ENCODE measurements around the gene PRKCZ. TPM values are rescaled to one million over a fixed set of nuclear protein-coding genes. Genes with fewer than 3 reads are reported as not detected.

The PRKCZ gene
- total and polyA plus RNA-seq, 2 of the 4 experiments (the other 2 are of a cell fraction): 2.0 to 3.5 TPM

GRCh38 chr1:2003541-2004131 lies 46.6 kb upstream of the PRKCZ start, which contains the start of gene CFAP74:
CFAP74 (minus strand) TSS chr1:2003786; CDS start chr1:1990956, 12,830 bp downstream.
- no peak within 1 kb of the TSS for H2BK15ac ChIP-seq (ENCODE audit: low read depth, low read length)
- no peak within 1 kb of the TSS for H2BK120ac ChIP-seq (ENCODE audit: low read depth, low read length)
- peak within 1 kb of the TSS; percentile 38; the same call in 1 of the 2 replicates for H3K4me2 ChIP-seq (ENCODE audit: low read depth, low read length)
- no peak within 1 kb of the TSS for H3K18ac ChIP-seq (ENCODE audit: low read depth, low read length)
- no peak within 1 kb of the TSS for H2BK20ac ChIP-seq (ENCODE audit: low read depth, low read length)
- H2AFZ ChIP-seq (replicated peaks; ENCODE audit: low read length, poor library complexity): no peak within 1 kb of the TSS
- no peak within 1 kb of the TSS for H3K4ac ChIP-seq (ENCODE audit: low read depth, low read length)
- H4K20me1 ChIP-seq (ENCODE audit: insufficient read depth, low read length): no peaks in the 10 kb centered on the region
- no peaks in the 10 kb centered on the region for H3K79me1 ChIP-seq (ENCODE audit: low read depth in 1 of 2, low read length in 2 of 2)
- no peaks in the 10 kb centered on the region for H3K36me3 ChIP-seq (ENCODE audit: control insufficient read depth, insufficient read depth, low read length)
- no TSS peak for BruUV-seq (replicated peaks)
- intact Hi-C loops (cut with micrococcal nuclease) (no loop called here), in situ Hi-C loops (cut with MboI; ENCODE audit: low sequenced_read_pairs) (no loop called here), dilution Hi-C loops (cut with HindIII; ENCODE audit: low sequenced_read_pairs, unreplicated experiment) (no loop called here)
- ChIA-PET CTCF (interaction anchor here (1.0 kb wide), 1 partner anchor 40 kb away, joined by 4 read pairs; no protein-coding TSS in a partner anchor), POLR2A (ENCODE audit: unreplicated experiment) (no interaction called here)
- H2AK5ac ChIP-seq (ENCODE audit: low read depth, low read length): no peak within 1 kb of the TSS
- H3K9me3 ChIP-seq (ENCODE audit: control insufficient read depth, insufficient read depth, low read length): no peaks in the 10 kb centered on the region
- TF ChIP-seq CHD1 (IDR thresholded peaks at IDR 0.05; ENCODE audit: low read depth, low read length) (no peak; the same call in 1 of the 2 replicates), RAD21 (IDR thresholded peaks at IDR 0.05; ENCODE audit: low read length) (no peak), BHLHE40 (IDR thresholded peaks at IDR 0.05; ENCODE audit: low read depth, low read length) (peak; percentile 91)
- H3K4me3 ChIP-seq (ENCODE audit: insufficient read depth, low read depth, low read length): no peak within 1 kb of the TSS
- no peak within 1 kb of the TSS for H4K8ac ChIP-seq (ENCODE audit: low read depth in 2 of 2, low read length in 2 of 2)
- H3K9me1 ChIP-seq (ENCODE audit: insufficient read depth, low read length): 0 out of 2 replicates have a peak, but pooled peaks cover 3% of the 10 kb centered on the region
- H2BK5ac ChIP-seq (ENCODE audit: low read depth, low read length, poor library complexity, severe bottlenecking): no peak within 1 kb of the TSS
- no peaks in the 10 kb centered on the region for H3K4me1 ChIP-seq (ENCODE audit: control insufficient read depth, insufficient read depth, low read length)
- no peak within 1 kb of the TSS for H3K14ac ChIP-seq (replicated peaks; ENCODE audit: low read depth, low read length)
- no peak within 1 kb of the TSS for H4K5ac ChIP-seq (ENCODE audit: low read depth, low read length)
- WGBS, 2 experiments (ENCODE audit: extremely low coverage in 2 of 2, insufficient read length in 1 of 2): 8% methylated on average over 33 of the region's 49 CpGs; no CpG with 5 or more reads in 1 of the 2 experiments
- DNase-seq (peak; percentile 18), ATAC-seq (ENCODE audit: low read depth) (peak; percentile 91)
- no peak within 1 kb of the TSS for H3K9ac ChIP-seq (ENCODE audit: low read depth, low read length)
- peaks cover 52% of the 10 kb centered on the region for H3K27me3 ChIP-seq (ENCODE audit: control insufficient read depth, insufficient read depth, low read length)
- H4K91ac ChIP-seq (ENCODE audit: insufficient read depth, low read depth, low read length): no peak within 1 kb of the TSS
- H3K23ac ChIP-seq (ENCODE audit: low read depth, low read length): no peak within 1 kb of the TSS
- no peak within 1 kb of the TSS for H3K56ac ChIP-seq (ENCODE audit: extremely low read depth, insufficient read depth, low read length)
- no peak within 1 kb of the TSS for H3K27ac ChIP-seq (ENCODE audit: insufficient read depth, low read length)
- no peak within 1 kb of the TSS for H2AK9ac ChIP-seq (replicated peaks; ENCODE audit: low read depth, low read length, poor library complexity)
